ENCODE measurements around the gene GABRR2.

GABRR2 gene

DNA sequence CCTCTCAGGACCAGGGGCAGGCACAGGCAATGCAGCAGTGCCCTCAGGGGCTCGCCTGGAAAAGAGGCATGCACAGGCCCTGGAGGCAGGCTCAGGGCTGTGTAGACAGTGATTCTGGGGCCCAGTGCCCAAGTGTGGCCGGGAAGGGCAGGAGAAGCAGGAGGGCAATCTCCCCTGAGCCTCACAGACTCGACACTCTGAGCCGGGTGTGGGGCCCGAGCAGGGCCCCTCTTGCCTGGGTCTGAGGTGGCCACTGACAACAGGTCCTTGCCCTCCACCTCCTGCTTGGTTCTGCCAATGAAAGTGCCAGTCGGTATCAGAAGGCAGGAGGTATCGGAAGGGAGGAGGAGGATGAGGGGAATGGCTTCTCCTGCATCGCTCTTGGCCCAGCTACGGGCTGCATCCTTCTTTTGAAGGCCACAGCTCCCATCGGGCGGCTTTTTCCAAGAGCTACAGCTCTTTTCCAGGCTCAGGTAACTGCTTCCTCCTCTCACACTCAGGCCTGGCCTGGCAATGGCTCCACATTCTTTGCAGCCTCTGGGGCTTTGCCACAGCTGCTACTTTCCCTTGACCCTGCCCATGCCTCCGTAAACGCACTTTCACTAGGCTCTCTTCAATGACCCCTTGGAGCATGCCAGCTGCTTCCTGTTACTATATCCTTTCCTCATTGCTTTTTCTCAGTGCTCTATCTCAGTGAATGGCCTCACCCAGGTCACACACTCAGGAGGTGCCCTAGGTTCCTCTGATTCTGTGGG is 24.5 kb downstream of the GABRR2 start:
- DNase-seq, result no peak

DNA sequence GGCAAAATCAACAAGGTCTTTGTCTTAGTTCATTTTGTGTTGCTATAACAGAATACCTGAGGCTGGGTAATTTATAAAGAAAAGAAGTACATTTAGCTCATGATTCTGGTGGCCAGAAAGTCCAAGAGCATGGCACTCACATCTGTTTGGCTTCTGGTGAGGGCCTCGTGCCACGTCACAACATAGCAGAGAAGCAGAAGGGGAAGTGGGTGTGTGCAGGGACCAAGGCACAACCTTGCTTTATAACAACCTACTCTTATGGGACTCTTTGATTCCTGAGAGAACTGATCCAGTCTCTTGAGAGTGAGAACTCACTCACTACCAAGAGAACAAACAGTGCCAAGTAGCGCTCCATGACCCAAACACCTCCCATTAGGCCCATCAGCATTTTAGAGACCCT is 25.4 kb downstream of the GABRR2 start:
- no peak for DNase-seq

DNA sequence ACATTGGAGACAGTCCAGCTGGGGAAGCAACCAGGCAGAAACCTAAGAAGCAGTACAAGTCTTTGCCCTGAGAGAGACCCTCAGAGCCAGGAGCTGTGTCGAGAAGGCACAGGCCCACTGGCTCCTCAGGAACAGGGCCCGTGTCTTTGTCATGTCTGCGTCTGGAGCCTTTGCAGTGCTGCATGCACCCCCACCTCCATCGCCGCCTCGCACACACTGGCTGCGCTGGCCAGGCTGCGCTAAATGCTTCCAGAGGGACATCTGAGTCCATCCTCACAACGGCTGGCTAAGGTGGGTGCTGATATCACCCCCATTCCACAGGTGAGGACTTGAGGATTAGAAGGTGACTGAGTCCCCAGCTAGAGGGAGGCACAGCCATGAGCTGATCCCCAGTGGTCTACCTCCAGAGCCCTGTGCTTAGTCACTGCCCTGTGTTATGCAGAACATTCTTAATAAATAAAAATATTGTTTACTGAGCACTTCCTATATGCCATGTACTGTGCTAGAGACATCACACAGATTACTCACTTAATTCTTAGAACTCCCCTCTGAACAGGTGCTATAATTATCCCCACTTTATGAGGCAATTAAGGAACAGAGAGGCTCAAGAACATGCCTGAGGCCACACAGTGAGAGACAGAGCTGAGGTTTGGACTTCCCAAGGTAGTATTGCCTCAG is 27.6 kb downstream of the GABRR2 start:
- DNase-seq, result no peak

DNA sequence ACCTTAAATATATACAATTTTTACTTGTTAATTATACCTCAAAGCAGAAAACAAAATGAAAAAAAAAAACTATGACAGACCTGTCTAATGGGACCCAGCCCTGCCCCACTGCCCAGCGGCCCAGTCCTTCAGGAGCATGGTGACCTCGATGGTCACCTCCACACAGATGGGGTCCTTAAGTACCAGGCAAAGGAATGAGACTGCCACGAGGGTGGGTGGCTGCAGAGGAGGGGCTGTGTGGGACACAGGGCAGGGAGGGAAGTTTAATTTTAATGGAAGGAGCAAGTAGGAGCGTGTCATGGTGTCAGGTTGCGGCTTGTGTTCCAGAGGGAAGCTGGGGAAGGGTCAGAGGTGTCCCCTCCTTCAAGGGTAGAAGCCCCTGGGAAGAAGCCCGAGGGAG is 28.6 kb downstream of the GABRR2 start:
- DNase-seq, result no peak

DNA sequence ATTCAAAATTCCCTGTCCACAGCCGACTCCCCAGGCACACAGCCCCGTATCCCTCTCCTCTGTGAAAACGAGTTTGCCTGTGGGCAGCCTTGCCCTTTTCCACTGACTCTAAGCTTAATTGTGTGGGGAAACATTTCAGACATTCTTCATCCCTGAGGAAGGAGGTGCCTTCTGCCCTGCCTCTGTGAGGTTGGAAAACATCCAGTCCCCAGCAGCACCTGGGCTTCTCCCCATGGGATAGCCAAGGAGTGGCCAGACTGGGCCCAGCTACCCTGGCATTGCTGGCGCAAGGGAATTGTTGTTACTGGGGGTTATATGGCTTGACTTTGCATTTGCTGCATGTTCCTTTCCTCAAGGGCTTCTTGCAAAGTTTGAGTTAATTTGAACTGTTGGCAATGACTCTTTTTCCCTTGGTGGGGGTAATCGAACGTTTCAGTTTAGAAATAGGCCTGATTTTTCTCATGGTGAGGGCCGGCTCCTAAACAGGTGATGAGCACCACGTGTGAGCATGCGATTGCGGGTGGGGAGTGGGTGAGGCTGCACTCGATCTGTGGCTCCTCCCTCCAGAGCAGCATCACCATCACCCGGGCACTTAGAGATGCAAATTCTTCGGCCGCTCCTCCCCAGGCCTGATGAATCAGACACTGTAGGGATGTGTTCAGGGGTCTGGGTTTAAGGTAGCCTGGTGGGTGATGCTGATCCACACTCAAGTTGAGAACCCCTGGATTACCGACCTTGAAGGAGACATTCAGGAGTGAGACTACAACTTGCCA is 29.9 kb downstream of the GABRR2 start:
- no peak for DNase-seq

DNA sequence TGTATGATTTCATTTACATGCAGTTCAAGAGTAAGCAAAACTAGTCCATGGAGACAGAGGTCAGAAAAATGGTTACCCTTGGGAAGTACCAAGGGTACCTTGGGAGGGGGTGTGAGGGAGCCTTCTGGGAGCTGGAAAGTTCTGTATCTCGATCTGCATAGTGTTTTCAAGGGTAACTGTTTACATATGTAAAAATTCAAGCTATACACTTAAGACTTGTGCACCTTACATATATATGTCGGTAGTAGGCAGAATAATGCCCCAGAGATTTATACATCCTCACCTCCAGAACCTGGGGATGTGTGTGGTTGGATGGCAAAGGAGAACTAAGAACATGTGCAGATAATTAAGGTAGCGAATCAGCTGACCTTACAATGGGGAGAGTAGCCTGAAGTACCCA is 31.0 kb downstream of the GABRR2 start:
- DNase-seq, result no peak

DNA sequence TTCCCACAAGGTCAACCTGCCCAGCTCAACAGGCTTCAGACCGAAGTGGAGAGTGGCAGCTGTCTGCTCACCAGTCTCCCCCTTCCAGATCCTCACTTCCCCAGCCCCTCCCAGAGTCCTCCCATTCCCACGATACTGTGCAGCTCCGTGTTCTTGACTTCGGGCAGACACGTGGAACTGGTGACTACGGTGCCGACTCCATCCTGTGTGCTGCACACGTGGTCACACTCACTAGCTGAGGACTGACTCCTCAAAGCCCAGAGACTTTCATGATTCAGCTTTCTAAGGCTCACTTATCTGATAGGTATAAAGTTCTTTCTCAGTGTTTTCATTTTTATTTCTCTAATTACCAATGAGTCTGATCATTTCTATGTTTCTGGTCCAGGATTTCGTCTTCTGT is 32.4 kb downstream of the GABRR2 start:
- no peak for DNase-seq

DNA sequence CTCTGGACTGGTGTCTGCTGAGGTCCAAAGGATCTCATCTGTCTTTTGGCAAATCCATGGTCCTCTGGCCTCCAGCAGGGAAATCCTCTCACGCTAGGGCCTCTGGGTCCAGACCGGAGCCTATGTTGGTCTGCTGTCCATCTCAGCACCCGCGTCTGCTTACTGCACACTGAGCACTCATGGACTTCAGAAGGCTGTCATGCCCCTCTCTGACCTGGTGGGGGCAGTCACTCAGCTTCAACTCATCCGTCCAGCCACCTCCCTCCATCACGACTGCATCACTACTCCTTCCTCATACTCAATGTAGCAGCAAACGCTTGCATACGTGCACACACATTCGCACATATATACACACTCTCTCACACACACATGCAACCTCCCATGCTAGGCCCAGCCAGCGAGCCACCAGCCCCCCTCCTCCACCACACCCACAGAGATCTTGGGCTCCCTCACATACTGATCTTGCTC is 33.3 kb downstream of the GABRR2 start:
- no peak for DNase-seq

DNA sequence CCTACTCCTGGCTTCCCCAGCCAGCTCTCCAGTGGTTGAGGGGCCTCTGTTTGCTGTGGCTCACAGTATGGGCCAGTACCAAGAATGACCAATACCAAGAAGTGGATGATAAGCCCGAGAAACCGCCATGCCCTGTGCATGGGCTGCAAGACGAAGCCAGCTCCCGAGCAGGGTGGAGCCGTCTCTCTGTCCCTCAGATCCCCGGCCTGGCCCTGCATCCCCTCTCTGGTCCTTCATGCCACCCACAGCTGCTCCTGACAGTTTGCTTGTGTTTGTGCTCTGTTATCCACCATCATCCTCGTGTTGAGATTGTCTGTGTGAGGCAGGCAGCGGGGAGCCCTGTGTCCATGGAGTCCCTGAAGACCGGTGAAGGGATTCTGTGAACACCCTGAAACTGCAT is 36.1 kb downstream of the GABRR2 start:
- no peak for DNase-seq

DNA sequence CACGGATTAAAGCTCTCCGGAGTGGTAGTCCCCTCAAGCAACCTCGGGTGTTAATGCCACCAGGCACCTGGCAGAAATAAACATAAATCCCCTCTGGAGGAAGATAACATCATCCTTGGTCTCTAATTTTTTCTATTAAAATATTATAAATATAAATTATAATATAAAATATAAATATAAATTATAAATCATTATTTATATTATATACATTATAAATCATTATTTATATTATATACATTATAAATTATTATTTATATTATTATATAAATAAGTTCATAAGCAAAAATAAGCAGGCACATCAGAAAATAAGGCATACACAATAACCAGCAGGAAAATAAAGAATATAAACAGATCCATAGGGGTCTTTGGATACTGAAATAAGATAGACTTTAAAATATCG is 39.2 kb downstream of the GABRR2 start:
- no peak for DNase-seq

DNA sequence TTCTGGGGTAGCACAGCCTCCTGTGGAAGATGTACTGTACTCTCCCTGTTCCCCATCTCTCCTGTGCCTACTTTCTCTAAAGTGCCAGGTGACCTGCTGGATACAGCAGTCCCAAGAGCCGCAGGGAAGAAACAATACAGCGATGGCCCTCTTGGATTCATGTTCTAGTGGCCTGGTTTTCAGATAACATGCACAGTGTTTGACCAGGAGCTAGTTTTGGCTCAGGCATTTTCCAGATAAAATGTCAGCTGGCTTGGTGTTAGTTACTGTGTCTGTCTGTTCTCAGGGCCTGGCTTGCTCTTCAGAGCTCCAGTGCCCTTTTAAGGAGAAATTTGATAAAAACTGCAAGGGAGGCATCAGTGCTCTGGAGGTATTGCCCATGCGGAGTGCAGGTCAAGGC is 41.3 kb downstream of the GABRR2 start:
- DNase-seq, result no peak

DNA sequence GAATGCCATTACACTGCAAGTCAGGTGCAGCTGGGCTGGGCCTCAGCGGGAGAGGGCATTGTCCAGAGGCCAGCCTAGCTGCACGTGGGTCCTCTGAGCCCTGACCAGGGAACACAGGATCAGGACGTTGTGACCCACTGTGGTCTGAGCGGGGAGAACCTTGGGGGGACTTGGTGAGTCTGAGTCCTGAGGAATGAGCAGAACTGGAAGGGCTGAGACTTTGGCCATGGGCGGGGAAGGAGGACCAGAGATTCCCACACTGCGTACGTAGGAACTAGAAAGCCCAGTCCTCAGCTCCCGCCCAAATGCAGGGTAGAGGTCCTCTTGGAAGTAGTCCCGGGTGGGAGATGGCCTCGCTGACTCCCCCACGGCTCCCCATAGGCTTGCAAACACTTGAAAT is 42.5 kb downstream of the GABRR2 start:
- DNase-seq, result no peak

DNA sequence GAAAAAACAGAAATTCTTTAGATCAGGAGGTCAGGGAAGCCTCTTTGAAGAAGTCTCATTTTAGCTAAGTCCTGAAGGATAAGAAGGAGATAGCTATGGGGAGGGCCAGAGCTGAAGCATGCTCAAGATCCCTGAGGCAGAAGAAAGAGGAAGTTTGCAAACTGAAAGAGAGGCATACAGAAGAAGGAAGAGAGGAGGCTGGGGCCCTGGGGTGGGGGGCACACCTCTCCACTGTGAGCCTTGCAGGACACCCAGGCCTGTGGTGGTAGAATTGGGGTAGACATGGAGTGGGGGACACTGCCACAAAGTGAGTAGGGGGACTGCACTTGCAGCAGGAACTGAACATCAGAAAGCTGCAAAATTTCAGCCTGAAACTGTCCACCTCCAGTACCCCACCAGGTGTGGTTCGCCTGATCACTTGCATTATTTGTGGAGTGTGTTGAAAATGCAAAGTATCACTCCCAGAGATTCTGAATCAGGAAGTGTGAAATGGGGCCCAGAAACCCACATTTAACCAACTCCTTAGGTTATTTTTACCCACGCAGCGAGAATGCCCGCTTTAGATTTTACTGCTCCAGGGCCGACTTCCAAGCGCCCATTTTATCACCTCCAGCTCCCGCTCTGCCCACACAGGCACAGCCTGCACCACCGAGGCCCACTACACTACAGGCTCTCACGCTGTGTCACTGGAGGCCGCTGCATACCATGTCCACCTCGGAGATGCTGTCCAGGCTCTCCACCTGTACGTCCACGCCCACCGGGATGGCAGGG is 44.0 kb downstream of the GABRR2 start:
- no peak for DNase-seq

DNA sequence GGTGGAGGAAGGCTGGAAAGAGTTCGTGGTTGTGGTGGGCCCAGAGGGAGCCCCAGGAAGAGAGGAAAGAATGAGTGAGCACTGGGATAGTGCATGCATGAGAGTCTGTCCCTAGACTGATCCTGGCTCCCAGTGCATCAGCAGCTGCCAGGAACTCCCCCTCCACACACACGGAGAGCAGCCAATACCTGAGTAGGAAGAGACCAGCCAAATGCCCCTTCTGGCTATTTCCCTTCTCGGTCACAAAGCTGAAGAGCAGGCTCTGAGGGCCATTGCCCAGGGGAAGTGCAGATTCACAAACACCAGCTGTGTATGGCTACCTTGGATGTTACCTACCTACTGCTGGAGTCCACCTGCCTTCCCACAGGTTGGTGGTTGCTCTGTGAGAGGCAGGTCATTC is 45.1 kb downstream of the GABRR2 start:
- no peak for DNase-seq

DNA sequence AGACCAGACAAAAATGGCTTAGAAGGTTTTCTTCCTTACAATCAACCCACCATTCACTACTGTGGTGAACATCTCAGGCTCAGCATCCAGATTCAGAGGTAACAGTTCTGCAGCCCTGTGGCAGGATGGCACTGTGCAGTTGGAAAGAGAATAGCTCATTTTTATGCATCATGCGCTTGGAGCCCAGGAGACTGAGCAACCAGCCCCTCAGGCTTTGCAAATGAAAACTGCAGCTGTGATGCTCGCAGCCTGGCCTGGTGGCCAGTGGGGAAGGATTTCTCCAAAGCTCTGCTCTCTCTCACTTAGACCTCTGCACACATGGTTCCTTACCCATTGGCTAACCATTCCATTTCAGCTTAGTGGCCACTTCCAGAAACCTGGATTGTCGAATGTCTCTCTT is 45.8 kb downstream of the GABRR2 start:
- DNase-seq, result no peak

DNA sequence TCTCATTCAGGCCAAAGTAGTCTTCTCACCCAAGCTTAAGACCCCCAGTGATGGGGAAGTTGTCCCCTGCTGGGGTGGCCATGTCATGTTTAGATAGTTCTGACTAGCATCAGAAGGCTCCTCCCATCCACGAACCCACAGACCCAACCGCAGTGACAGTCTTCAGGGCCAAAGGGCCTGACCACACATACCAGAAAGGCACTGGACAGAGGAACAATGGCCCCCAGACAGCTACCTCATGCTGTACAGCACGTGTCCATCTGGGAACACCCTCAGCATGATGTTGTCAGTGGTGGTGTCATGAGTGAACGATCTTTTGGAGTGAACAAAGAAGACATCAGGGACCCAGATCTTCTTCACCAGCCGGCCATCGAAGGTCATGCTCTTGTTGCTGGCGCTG is 46.3 kb downstream of the GABRR2 start:
- no peak for DNase-seq

DNA sequence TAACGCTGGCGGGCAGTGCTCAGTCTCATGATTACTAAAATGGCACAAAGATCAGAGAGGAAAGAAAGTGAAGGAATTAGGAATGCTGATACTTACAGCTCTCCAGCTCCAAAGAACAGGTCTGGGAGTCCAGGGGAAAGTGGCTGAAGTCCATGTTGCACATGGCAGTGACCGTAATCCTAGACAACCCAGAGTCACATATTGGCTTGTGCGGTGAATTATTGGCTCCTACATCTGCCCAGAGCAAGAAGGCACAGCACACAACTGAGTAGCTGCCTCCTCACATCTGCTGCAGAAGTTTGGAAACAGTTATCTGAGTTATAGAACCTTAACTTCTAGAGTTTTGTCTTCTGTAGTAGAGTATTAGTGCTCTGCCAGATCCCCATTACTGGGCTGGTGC is 47.2 kb downstream of the GABRR2 start:
- DNase-seq, result no peak

DNA sequence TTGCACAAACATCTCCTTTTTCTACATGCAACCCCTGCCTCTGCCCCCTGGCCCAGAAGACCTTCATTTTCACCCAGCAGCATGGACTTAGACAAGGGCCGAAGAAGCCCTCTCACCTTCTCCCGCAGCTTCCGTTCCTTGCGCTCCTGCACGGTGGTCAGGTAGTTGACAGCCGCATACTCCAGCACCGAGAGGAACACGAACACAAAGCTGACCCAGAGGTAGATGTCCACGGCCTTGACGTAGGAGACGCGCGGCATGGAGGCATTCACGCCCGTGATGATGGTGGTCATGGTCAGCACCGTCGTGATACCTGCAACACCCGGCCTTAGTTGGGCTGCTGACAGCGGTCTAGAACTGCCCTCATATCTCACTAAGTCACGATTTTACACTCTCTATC is 50.8 kb downstream of the GABRR2 start:
- DNase-seq, result no peak

DNA sequence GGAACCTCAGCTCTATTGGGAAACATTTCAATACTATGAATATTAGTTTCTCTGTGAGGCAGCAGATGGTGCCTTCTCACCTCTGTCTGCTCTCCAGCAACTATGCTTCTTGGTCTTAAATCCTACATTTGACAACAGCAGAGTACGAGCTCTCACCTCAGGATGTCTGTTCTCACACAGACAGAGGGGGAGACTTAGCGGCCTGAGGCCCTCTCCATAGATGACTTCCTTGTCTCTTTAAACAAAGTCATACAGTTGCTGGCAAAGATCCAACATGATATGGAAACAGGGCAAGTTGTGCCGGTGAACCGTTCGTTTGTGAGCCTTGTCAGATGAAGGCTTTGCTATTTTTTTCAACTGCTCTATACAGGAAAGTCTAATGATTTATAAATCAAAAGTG is 54.3 kb downstream of the GABRR2 start:
- DNase-seq, result peak; percentile 30

DNA sequence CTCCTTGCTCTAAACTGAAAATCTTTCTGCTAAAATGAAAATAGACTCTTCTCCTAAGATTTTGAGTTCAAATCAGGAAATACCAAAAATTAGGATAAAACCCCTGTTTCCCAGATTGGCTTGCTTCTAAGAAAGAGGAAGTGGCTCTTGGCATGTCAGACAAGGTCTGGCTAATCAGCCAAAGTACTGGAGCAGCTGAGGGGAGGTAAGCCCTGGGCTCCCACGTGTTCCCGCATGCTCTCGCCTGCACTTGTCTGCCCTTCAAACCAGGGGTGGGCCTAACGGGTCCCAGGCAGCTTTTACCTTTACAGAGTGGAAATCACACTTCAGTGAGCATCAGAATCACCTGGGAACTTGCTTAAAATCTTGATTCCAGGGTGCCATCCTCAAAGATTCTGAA is 54.8 kb downstream of the GABRR2 start:
- DNase-seq, result no peak

DNA sequence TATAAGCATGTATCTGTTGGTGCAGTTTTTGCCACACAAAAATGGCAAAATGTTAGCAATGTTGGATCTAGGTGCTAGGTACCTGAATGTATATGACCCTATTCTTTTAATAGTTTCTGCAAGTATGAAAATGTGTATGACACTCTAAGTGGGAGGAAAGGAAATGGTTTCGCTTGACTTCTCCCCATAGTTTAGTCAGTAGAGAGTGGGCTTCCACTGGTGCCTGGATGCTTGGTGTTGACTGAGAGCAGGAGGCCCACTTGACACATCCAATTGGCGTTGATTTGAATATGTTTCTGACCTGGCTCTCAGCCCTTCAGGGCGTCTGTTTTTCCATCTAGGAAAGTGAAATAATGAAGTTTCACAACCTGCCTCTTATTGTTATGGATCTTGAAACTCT is 56.2 kb downstream of the GABRR2 start:
- DNase-seq, result no peak

DNA sequence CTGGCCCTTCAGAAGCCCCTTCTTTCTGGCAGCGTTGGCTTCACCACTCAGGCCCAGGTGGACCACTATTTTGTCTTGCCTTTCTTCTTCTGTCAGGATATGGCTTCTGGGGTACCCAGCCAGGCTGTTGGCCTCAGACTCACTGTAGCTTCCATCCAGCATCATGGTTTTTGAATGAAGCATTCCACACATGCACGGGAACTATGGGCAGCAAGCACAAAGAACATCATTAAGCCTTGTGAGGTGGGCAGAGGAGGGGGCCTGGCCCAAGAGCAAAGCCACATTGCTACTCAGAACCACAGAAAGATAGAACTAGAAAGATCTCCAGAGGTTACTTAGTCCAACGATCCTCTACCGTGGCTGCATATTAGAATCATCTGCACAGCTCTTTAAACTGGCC is 57.3 kb downstream of the GABRR2 start:
- DNase-seq, result no peak

DNA sequence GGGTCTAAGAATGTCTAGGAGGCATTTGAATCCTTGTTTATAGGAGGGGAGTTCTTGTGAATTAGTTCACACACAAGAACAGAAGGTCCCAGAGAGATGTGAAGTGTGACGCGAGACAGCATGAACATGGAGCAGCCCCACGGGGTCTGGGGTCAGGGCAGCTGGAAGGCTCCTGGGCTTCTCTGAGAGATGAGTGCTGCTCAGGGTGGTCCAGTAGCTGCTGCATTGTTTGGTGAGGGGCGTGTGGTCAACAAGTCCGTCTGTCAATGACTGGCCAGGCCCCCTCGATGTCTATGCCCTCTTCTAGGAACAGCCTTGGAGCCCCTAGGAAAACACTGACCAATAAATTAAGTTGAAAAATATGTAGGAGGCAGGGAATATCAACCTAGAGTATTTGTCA is 57.8 kb downstream of the GABRR2 start:
- no peak for DNase-seq
